G401.6 (cell line): Measurements from ENCODE around the gene DST.

Source experiments
- FAIRE-seq: peaks from 2 replicates; lab custom pipeline; 2012; peaks lifted over from hg19 to GRCh38; lab: Jason Lieb, UNC

Gene DST

DNA sequence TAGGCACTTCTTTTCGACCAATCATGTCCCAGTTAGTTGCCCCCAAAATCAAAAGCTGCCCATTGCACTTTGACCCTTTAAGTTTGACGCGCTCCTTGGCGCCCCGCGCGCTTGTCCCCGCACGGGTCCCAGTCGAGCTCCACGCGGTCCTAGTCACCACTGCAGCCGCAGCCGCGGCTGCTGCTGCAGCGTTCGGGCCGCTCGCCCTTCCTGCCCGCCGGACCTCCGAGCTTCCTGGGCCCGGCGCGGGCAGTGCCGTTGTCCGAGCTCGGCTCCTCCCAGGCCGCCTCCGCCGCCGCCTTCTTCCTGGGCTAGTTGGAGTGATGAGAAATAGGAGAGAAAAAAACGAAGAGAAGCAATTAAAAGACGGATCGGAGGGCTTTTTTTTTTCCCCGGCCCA, 209.6 kb downstream of the DST start:
- FAIRE-seq: no peak

DNA sequence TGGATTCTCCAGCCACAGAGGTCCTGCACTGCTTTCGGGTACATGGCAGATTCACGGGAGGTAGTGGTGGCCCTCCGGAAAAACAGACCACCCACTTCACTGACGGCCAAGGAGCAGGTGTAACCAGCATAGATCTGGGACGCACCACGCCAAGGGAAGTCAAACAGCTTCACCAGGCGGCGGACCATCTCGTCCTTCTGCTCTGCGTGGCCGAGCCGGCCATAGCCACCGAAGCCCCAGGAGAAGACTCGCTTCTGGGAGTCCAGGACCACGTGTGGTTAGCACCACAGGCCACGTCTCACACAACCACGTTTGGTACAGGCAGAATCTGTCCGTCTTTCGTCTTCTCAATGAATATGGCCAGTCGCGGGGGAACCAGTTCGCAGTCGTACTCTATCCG, 210.5 kb downstream of the DST start:
- FAIRE-seq: no peak

GRCh38 chr6:56430629-56431600, 211.8 kb downstream of the DST start:
- FAIRE-seq: no peak

DNA sequence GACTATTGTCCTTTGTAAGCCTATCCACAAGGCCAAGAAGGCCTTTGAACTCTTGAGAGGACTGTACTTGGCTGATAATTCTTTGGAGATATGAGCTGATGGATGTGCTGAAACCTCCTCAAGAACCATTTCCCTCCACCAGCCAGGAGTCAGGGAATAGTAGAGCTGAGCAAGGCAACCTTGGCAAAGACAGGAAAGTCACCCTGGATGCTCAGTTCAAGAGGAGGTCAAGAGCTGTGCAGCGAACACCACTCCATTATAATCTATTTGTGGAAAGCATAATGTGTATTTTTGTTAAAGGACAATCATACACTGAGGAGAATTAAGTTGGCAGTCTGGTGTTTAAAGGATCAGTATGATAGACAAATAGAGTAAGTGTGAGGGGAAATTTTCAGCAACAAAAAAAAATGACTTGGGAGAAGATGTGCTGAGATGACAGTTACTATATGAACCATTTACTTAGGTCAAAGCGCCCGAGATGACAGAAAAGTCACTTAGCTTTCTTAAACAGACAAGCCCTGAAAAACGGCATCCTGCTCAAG, 218.1 kb downstream of the DST start:
- FAIRE-seq: no peak

DNA sequence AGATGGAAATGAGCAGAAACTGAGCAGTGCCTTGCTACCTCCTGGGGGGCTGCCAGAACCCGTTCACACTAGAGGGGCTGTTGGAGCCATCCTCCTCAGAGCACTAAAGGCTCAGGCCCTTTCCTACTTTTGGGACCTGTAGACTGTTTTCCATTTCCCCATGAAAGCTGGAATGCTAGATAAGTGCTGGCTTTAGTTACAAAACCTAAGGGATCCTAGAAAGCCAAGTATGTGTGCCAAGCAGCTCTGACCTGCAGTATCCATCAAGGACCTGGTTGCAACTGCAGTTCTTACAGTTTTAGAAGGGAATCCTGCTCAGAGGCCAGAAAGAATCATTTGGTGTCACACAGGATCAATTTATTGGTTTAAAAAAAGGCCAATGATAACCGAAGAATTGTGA, 218.6 kb downstream of the DST start:
- FAIRE-seq: no peak

- FAIRE-seq: no peak
Measured at GRCh38 chr6:56420296-56420695, 222.4 kb downstream of the DST start.

DNA sequence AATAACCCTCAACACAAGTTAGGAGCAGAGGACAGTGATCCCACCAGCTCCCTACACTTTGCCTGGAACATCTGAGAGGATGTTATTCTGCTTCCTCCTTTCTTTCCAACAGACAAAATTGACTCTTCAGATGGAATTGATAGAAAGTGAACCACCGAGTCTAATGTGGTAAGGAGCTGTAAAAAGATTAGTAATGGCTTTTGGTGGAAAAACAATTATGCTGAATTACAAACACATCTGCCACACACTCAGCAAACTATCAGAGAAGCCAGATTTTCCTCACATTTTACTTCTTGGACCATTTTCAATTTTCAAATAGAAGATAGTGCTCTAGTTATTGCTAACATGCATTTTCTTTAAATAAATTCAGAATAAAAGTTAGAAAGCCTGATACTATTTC, 223.5 kb downstream of the DST start:
- FAIRE-seq: no peak

DNA sequence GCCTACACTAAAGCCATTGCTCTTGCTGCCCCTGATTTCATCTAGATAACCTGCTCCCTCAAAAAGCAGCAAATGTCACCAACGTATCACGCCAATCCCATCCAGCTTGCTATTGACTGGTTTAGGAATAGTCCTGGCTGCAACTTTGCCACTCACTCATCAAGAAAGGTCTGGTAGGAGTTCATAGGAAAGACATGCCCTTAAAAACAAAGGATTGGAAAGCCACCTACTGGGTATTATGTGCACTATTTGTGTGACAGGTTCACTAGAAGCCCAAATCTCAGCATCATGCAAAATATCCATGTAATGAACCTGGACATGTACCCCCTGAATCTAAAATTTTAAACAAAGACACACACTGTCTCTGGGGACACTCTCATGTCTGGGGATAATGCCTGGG, 224.9 kb downstream of the DST start:
- no peak for FAIRE-seq

DNA sequence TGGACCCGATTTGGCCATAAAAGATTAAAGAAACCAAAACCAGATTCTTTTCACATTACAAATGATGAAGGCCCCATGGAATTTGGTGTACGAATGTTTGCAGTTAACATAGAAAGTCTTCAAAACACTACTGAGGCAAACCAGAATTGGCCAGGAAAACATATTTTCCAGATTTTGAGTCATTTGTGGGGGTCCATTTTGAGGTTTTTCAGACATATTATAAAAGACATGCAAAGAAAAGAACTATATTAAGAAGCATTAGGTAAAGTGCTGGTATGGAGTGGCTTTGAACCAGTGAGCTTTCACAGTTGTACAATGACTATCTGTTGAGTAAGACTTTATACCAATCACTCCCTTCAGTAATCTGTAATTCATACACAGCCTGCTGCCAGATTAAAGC, 226.4 kb downstream of the DST start:
- FAIRE-seq: no peak

DNA sequence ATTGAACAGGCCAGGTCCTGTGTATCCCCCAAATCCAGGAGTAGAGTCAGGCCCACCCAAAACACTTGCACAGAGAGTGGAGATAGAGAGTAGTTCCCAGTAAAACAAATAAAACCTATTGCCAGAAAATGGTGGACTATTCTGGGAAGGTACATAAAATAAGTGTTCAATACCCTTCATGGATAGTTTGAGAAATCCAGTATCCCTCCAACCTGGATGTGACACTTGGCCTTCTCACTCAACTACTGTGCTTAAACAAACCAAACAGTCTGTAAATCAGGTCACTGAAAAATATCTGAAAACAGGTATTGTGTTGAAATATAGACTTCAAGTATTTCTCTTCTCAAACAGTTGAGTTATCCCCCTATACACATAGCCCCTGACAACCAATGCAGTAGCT, 233.7 kb downstream of the DST start:
- no peak for FAIRE-seq
